H9 (cell line): ENCODE data around the gene EEF1AKMT3. TPM values are rescaled to one million over a fixed set of nuclear protein-coding genes. Genes with fewer than 3 reads are reported as not detected.

ENCODE experiments used
- DNase-seq: peaks from one replicate; pipeline ENCODE4 v3.0.0-alpha.2; 2017
- H2AFZ ChIP-seq: one replicate; pipeline ENCODE4 v1.6.1; 2013; ENCODE audit warnings: mild to moderate bottlenecking, low read length, control low read depth, moderate library complexity
- H2AK5ac ChIP-seq: 2 replicates; pipeline ENCODE4 v1.6.1; 2013; ENCODE audit warnings: low read length, control low read depth, mixed read lengths; ENCODE audit not compliant: insufficient read length
- H2BK120ac ChIP-seq: one replicate; pipeline ENCODE4 v1.6.1; 2013; ENCODE audit warnings: low read depth, mild to moderate bottlenecking, low read length, control low read depth, inconsistent platforms; ENCODE audit not compliant: poor library complexity, severe bottlenecking
- H2BK12ac ChIP-seq: 2 replicates; pipeline ENCODE4 v1.6.1; 2013; ENCODE audit warnings: low read length, control low read depth, mixed read lengths, low read depth; ENCODE audit not compliant: insufficient read length
- H2BK15ac ChIP-seq: 2 replicates; pipeline ENCODE4 v1.6.1; 2013; ENCODE audit warnings: low read depth, low read length, control low read depth
- H2BK20ac ChIP-seq: one replicate; pipeline ENCODE4 v1.6.1; 2013; ENCODE audit warnings: low read depth, mild to moderate bottlenecking, low read length, control low read depth, inconsistent platforms; ENCODE audit not compliant: poor library complexity, severe bottlenecking
- H2BK5ac ChIP-seq: 2 replicates; pipeline ENCODE4 v1.6.1; 2013; ENCODE audit warnings: low read length, control low read depth, mixed read lengths; ENCODE audit not compliant: insufficient read length
- H3K14ac ChIP-seq: 2 replicates; pipeline ENCODE4 v1.6.1; 2013; ENCODE audit warnings: low read length, control low read depth; ENCODE audit not compliant: insufficient read depth
- H3K18ac ChIP-seq: 2 replicates; pipeline ENCODE4 v1.6.1; 2013; ENCODE audit warnings: low read depth, mild to moderate bottlenecking, mixed read lengths, low read length, control low read depth; ENCODE audit not compliant: insufficient read length
- H3K23ac ChIP-seq: 2 replicates; pipeline ENCODE4 v1.6.1; 2013; ENCODE audit warnings: low read length, control low read depth, mixed read lengths, low read depth; ENCODE audit not compliant: insufficient read length
- H3K23me2 ChIP-seq: 2 replicates; pipeline ENCODE4 v1.6.1; 2013; ENCODE audit warnings: low read depth, mild to moderate bottlenecking, mixed read lengths, low read length, control low read depth; ENCODE audit not compliant: insufficient read length, poor library complexity, severe bottlenecking
- H3K27ac ChIP-seq: 2 replicates; pipeline ENCODE4 v1.5.1; 2013; ENCODE audit warnings: low read length, control low read depth, mixed read lengths, low read depth; ENCODE audit not compliant: insufficient read length
- H3K27me3 ChIP-seq: 2 replicates; pipeline ENCODE4 v1.6.1; 2013; ENCODE audit warnings: low read length, control low read depth, inconsistent platforms; ENCODE audit not compliant: insufficient read depth
- H3K4ac ChIP-seq: 2 replicates; pipeline ENCODE4 v1.6.1; 2013; ENCODE audit warnings: low read depth, mild to moderate bottlenecking, control low read depth, inconsistent platforms, low read length, moderate library complexity
- H3K4me1 ChIP-seq: 2 replicates; pipeline ENCODE4 v1.6.1; 2013; ENCODE audit warnings: low read length, control low read depth, inconsistent platforms; ENCODE audit not compliant: insufficient read depth
- H3K4me2 ChIP-seq: 2 replicates; pipeline ENCODE4 v1.6.1; 2013; ENCODE audit warnings: low read length, control low read depth, mixed read lengths; ENCODE audit not compliant: insufficient read length, insufficient read depth
- H3K56ac ChIP-seq: 2 replicates; pipeline ENCODE4 v1.6.1; 2013; ENCODE audit warnings: low read depth, mild to moderate bottlenecking, mixed read lengths, low read length, control low read depth; ENCODE audit not compliant: insufficient read length
- H3K79me1 ChIP-seq: 2 replicates; pipeline ENCODE4 v1.6.1; 2013; ENCODE audit warnings: low read depth, mild to moderate bottlenecking, moderate library complexity, low read length, control low read depth, inconsistent platforms; ENCODE audit not compliant: insufficient read depth, poor library complexity, severe bottlenecking
- H3K79me2 ChIP-seq: 2 replicates; pipeline ENCODE4 v1.6.1; 2013; ENCODE audit warnings: low read length, control low read depth, inconsistent platforms; ENCODE audit not compliant: insufficient read depth
- H3K9ac ChIP-seq: 2 replicates; pipeline ENCODE4 v1.6.1; 2013; ENCODE audit warnings: low read length, control low read depth, mixed read lengths; ENCODE audit not compliant: insufficient read length; ENCODE audit errors: extremely low read depth
- H3K9me3 ChIP-seq: one replicate; pipeline ENCODE4 v1.6.1; 2013; ENCODE audit warnings: low read depth, low read length, inconsistent platforms; ENCODE audit not compliant: control insufficient read depth
- H3T11ph ChIP-seq: one replicate; pipeline ENCODE4 v1.6.1; 2013; ENCODE audit warnings: mild to moderate bottlenecking, low read length, control low read depth, inconsistent platforms
- H4K20me1 ChIP-seq: one replicate; pipeline ENCODE4 v1.6.1; 2013; ENCODE audit not compliant: control insufficient read depth, insufficient read length, insufficient read depth
- H4K5ac ChIP-seq: 2 replicates; pipeline ENCODE4 v1.6.1; 2013; ENCODE audit warnings: low read depth, mild to moderate bottlenecking, mixed read lengths, low read length, control low read depth; ENCODE audit not compliant: insufficient read length
- H4K8ac ChIP-seq: replicated peaks from 2 replicates; pipeline ENCODE4 v1.6.1; 2013; ENCODE audit warnings: low read length, control low read depth, mixed read lengths, low read depth; ENCODE audit not compliant: insufficient read length
- H4K91ac ChIP-seq: 2 replicates; pipeline ENCODE4 v1.6.1; 2013; ENCODE audit warnings: low read depth, mild to moderate bottlenecking, moderate library complexity, mixed read lengths, low read length, control low read depth; ENCODE audit not compliant: insufficient read length
- H3K27ac Mint-ChIP-seq, 3 experiments: 2 replicates in 2 of 3; 3 replicates in 1 of 3; pipeline ENCODE4 v1.8.0; 2020 to 2021; ENCODE audit warnings: mixed read lengths in 3 of 3, mild to moderate bottlenecking in 1 of 3, moderate library complexity in 1 of 3
- H3K27me3 Mint-ChIP-seq: 2 replicates; pipeline ENCODE4 v1.8.0; 2021; ENCODE audit warnings: low read depth, mild to moderate bottlenecking, moderate library complexity, mixed read lengths
- H3K36me3 Mint-ChIP-seq, 3 experiments: 2 replicates in 2 of 3; 3 replicates in 1 of 3; pipeline ENCODE4 v1.8.0; 2020 to 2021; ENCODE audit warnings: low read depth in 3 of 3, mixed read lengths in 3 of 3; ENCODE audit not compliant: insufficient read depth in 1 of 3
- H3K4me1 Mint-ChIP-seq, 2 experiments: 2 replicates each; pipeline ENCODE4 v1.8.0; 2020; ENCODE audit warnings: mixed read lengths in 2 of 2
- H3K4me3 Mint-ChIP-seq, 2 experiments: 2 replicates in 1 of 2; 3 replicates in 1 of 2; pipeline ENCODE4 v1.8.0; 2020 to 2021; ENCODE audit warnings: mild to moderate bottlenecking in 2 of 2, mixed read lengths in 2 of 2, moderate library complexity in 1 of 2
- H3K9me3 Mint-ChIP-seq, 2 experiments: 2 replicates in 1 of 2; 3 replicates in 1 of 2; pipeline ENCODE4 v1.8.0; 2020; ENCODE audit warnings: mild to moderate bottlenecking in 2 of 2, mixed read lengths in 2 of 2, moderate library complexity in 1 of 2
- WGBS: extraction: QIAGEN DNeasy Blood & Tissue Kit; methylation state at CpG from one replicate; pipeline ENCODE4 v1.1.7; 2013; ENCODE audit warnings: missing lambda C conversion rate, low lambda C conversion rate, mixed read lengths; ENCODE audit not compliant: insufficient read length; ENCODE audit errors: extremely low coverage; 5-methylcytosine and 5-hydroxymethylcytosine counted together
- total RNA-seq: library from RNA; stranded (reverse); gene quantifications from 2 replicates; pipeline ENCODE4 v1.2.1, GENCODE V29; 2021
- TF ChIP-seq, protein P1 (sequence below): fragments of 200-600 bp; sonication (generic); conservative IDR thresholded peaks from 3 replicates; pipeline ENCODE4 v1.8.0; 2021; ENCODE audit warnings: antibody characterized with exemption, mild to moderate bottlenecking

EEF1AKMT3 gene
- total RNA-seq, 1 experiment from 2014 or later: 2.9 TPM

GRCh38 chr12:57813971-57814772 lies 41.8 kb downstream of the EEF1AKMT3 start:
- H3K79me2 ChIP-seq: no peaks in the 10 kb centered on the region
- H4K8ac ChIP-seq: no peak overlapping the region
- no peak overlapping the region for H3K14ac ChIP-seq
- H4K20me1 ChIP-seq: no peaks in the 10 kb centered on the region
- Mint-ChIP-seq H3K4me3 (no peak overlapping the region), H3K27me3 (no peaks in the 10 kb centered on the region), H3K4me1 (peaks cover 6 to 10% of the 10 kb centered on the region in 2 experiments), H3K36me3 (no peaks in the 10 kb centered on the region; a peak in 2 of 7 replicates), H3K9me3 (no peaks in the 10 kb centered on the region), H3K27ac (peak overlapping the region in 1 of 3 experiments; percentile 75; a peak in 2 of 7 replicates)
- no peak overlapping the region for H3K56ac ChIP-seq
- no peak overlapping the region for H2AK5ac ChIP-seq
- H3T11ph ChIP-seq: no peak overlapping the region
- H3K27ac ChIP-seq: no peak overlapping the region
- H2BK120ac ChIP-seq: no peak overlapping the region
- no peaks in the 10 kb centered on the region for H3K79me1 ChIP-seq
- H2BK20ac ChIP-seq: no peak overlapping the region
- no peak overlapping the region for H3K4me2 ChIP-seq
- TF ChIP-seq, protein P1, sequence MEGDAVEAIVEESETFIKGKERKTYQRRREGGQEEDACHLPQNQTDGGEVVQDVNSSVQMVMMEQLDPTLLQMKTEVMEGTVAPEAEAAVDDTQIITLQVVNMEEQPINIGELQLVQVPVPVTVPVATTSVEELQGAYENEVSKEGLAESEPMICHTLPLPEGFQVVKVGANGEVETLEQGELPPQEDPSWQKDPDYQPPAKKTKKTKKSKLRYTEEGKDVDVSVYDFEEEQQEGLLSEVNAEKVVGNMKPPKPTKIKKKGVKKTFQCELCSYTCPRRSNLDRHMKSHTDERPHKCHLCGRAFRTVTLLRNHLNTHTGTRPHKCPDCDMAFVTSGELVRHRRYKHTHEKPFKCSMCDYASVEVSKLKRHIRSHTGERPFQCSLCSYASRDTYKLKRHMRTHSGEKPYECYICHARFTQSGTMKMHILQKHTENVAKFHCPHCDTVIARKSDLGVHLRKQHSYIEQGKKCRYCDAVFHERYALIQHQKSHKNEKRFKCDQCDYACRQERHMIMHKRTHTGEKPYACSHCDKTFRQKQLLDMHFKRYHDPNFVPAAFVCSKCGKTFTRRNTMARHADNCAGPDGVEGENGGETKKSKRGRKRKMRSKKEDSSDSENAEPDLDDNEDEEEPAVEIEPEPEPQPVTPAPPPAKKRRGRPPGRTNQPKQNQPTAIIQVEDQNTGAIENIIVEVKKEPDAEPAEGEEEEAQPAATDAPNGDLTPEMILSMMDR: no peak
- no peak overlapping the region for H3K4ac ChIP-seq
- H2BK5ac ChIP-seq: no peak overlapping the region
- H3K9me3 ChIP-seq: no peaks in the 10 kb centered on the region
- WGBS: no CpG with 5 or more reads among the region's 17 CpGs
- H3K9ac ChIP-seq: no peak overlapping the region
- no peak overlapping the region for H3K23ac ChIP-seq
- H3K18ac ChIP-seq: no peak overlapping the region
- peak; percentile 27 for DNase-seq
- no peak overlapping the region for H2BK12ac ChIP-seq
- no peak overlapping the region for H2BK15ac ChIP-seq
- H4K5ac ChIP-seq: no peak overlapping the region
- H3K23me2 ChIP-seq: no peaks in the 10 kb centered on the region
- H4K91ac ChIP-seq: no peak overlapping the region
- H2AFZ ChIP-seq: no peak overlapping the region
- no peaks in the 10 kb centered on the region for H3K27me3 ChIP-seq
- no peaks in the 10 kb centered on the region for H3K4me1 ChIP-seq
